Caco-2 (cell line): ENCODE data around the gene TMEM97. TPM values are rescaled to one million over a fixed set of nuclear protein-coding genes. Genes with fewer than 3 reads are reported as not detected.

Source experiments
- BruUV-seq: library from RNA; stranded (reverse); fragments of 400-500 nt; replicated peaks from 2 replicates; lab custom pipeline; 2021; lab: Mats Ljungman, UMichigan
- CTCF ChIA-PET: fragments of 300-600 bp; sonication (Branson Sonifier 250); formaldehyde crosslinking; loops from one replicate; lab custom pipeline; 2022; ENCODE audit warnings: antibody characterized with exemption; lab: Charles Lee
- POLR2A ChIA-PET: fragments of 300-600 bp; sonication (Branson Sonifier 250); formaldehyde crosslinking; loops from one replicate; lab custom pipeline; 2022; ENCODE audit warnings: antibody characterized with exemption; lab: Charles Lee
- DNase-seq, 2 experiments: peaks; one replicate each; pipeline versions ENCODE4 v3.0.0 to v3.0.0-alpha.2; 2020 to 2022
- H3K27me3 ChIP-seq: replicated peaks from 2 replicates; pipeline ENCODE4 v1.6.0; 2011; ENCODE audit warnings: low read length; ENCODE audit not compliant: control insufficient read depth, insufficient read depth
- H3K36me3 ChIP-seq: 2 replicates; pipeline ENCODE4 v1.5.1; 2011; ENCODE audit warnings: low read length; ENCODE audit not compliant: control insufficient read depth, insufficient read depth
- H3K4me1 ChIP-seq: fragments of 250-450 bp; sonication (Bioruptor Pico); 2 replicates; pipeline ENCODE4 v1.5.1; 2020; ENCODE audit warnings: mild to moderate bottlenecking
- H3K4me3 ChIP-seq: 2 replicates; pipeline ENCODE4 v1.5.1; 2011; ENCODE audit warnings: low read depth, mild to moderate bottlenecking, control low read depth, low read length
- H3K9me3 ChIP-seq: fragments of 250-450 bp; sonication (Bioruptor Pico); 2 replicates; pipeline ENCODE4 v1.5.1; 2020; ENCODE audit warnings: mild to moderate bottlenecking, moderate library complexity
- H3K27ac Mint-ChIP-seq: one replicate; pipeline ENCODE4 v1.8.0; 2022; ENCODE audit warnings: mixed read lengths; ENCODE audit not compliant: unreplicated experiment
- H3K27me3 Mint-ChIP-seq: one replicate; pipeline ENCODE4 v1.8.0; 2022; ENCODE audit warnings: mixed read lengths; ENCODE audit not compliant: insufficient read depth, unreplicated experiment
- H3K36me3 Mint-ChIP-seq: one replicate; pipeline ENCODE4 v1.8.0; 2022; ENCODE audit warnings: mild to moderate bottlenecking, mixed read lengths; ENCODE audit not compliant: insufficient read depth, unreplicated experiment
- H3K4me1 Mint-ChIP-seq: one replicate; pipeline ENCODE4 v1.8.0; 2022; ENCODE audit warnings: low read depth, mixed read lengths; ENCODE audit not compliant: unreplicated experiment
- H3K4me3 Mint-ChIP-seq: one replicate; pipeline ENCODE4 v1.8.0; 2022; ENCODE audit warnings: mild to moderate bottlenecking, moderate library complexity, mixed read lengths; ENCODE audit not compliant: unreplicated experiment
- H3K9me3 Mint-ChIP-seq: one replicate; pipeline ENCODE4 v1.8.0; 2022; ENCODE audit warnings: mixed read lengths; ENCODE audit not compliant: unreplicated experiment
- CTCF ChIP-seq, 2 experiments: fragments of 200-600 bp in 1 of 2; IDR thresholded peaks; 1 replicate in 1 of 2; 2 replicates in 1 of 2; pipeline versions ENCODE4 v1.5.1 to v1.8.0; 2011 to 2022; ENCODE audit warnings: antibody characterized with exemption in 1 of 2, control low read depth in 1 of 2, inconsistent platforms in 1 of 2, low read depth in 1 of 2, low read length in 1 of 2, mild to moderate bottlenecking in 1 of 2, moderate library complexity in 1 of 2; ENCODE audit not compliant: insufficient read depth in 1 of 2, severe bottlenecking in 1 of 2, unreplicated experiment in 1 of 2
- intact Hi-C: fragments of 100-400 bp; cut with micrococcal nuclease; formaldehyde crosslinking; loops from one replicate; pipeline ENCODE4 v1.10.0; 2022; ENCODE audit not compliant: unreplicated experiment
- total RNA-seq: library from RNA; stranded (reverse); gene quantifications from 2 replicates; pipeline ENCODE4 v1.2.3, GENCODE V29; 2022

Gene TMEM97
- total RNA-seq, 1 experiment from 2014 or later: 342 TPM

- Mint-ChIP-seq H3K27me3 (peaks cover 4% of the 10 kb centered on the region), H3K36me3 (no peaks in the 10 kb centered on the region), H3K4me3 (no peak overlapping the region), H3K27ac (no peak overlapping the region), H3K9me3 (peaks cover 10% of the 10 kb centered on the region), H3K4me1 (peaks cover 10% of the 10 kb centered on the region)
- Histone ChIP-seq H3K36me3 (no peaks in the 10 kb centered on the region), H3K9me3 (no peaks in the 10 kb centered on the region; the same call in 1 of the 2 replicates), H3K27me3 (no peaks in the 10 kb centered on the region), H3K4me1 (peaks cover 6% of the 10 kb centered on the region), H3K4me3 (no peak overlapping the region)
- ChIA-PET CTCF (interaction anchor here (2.0 kb wide), 1 partner anchor 23 kb away, joined by 4 read pairs; no protein-coding TSS in a partner anchor), POLR2A (no interaction called here)
- no peak for TF ChIP-seq CTCF (IDR thresholded peaks at IDR 0.05; ENCODE audit: insufficient read depth in 1 of 2, low read depth in 1 of 2, low read length in 1 of 2, severe bottlenecking in 1 of 2, unreplicated experiment in 1 of 2)
- intact Hi-C loops: no loop called here
- BruUV-seq: no TSS peak
- DNase-seq: no peak
Observed at GRCh38 chr17:28274591-28275265, 44.3 kb upstream of the TMEM97 start.

GRCh38 chr17:28276011-28276410 is 43.0 kb upstream of the TMEM97 start:
- BruUV-seq: no TSS peak
- H3K9me3 Mint-ChIP-seq: no peaks in the 10 kb centered on the region
- peaks cover 12% of the 10 kb centered on the region for H3K4me1 Mint-ChIP-seq
- no peaks in the 10 kb centered on the region for H3K36me3 Mint-ChIP-seq
- POLR2A ChIA-PET: no interaction called here
- intact Hi-C loops: no loop called here
- Histone ChIP-seq H3K27me3 (no peaks in the 10 kb centered on the region), H3K36me3 (no peaks in the 10 kb centered on the region), H3K9me3 (no peaks in the 10 kb centered on the region; the same call in 1 of the 2 replicates), H3K4me3 (no peak overlapping the region), H3K4me1 (peaks cover 19% of the 10 kb centered on the region)
- H3K27ac Mint-ChIP-seq: no peak overlapping the region
- H3K4me3 Mint-ChIP-seq: no peak overlapping the region
- peaks cover 4% of the 10 kb centered on the region for H3K27me3 Mint-ChIP-seq
- TF ChIP-seq CTCF (IDR thresholded peaks at IDR 0.05; ENCODE audit: insufficient read depth in 1 of 2, low read depth in 1 of 2, low read length in 1 of 2, severe bottlenecking in 1 of 2, unreplicated experiment in 1 of 2): no peak
- CTCF ChIA-PET: interaction anchor here (2.0 kb wide), 1 partner anchor 24 kb away, joined by 4 read pairs; no protein-coding TSS in a partner anchor
- no peak for DNase-seq

- Mint-ChIP-seq H3K27ac (no peak overlapping the region), H3K36me3 (no peaks in the 10 kb centered on the region), H3K4me3 (no peak overlapping the region), H3K9me3 (no peaks in the 10 kb centered on the region), H3K4me1 (peaks cover 23% of the 10 kb centered on the region), H3K27me3 (peaks cover 4% of the 10 kb centered on the region)
- no peak for DNase-seq
- Histone ChIP-seq H3K36me3 (no peaks in the 10 kb centered on the region), H3K4me1 (peaks cover 28% of the 10 kb centered on the region), H3K4me3 (no peak overlapping the region), H3K27me3 (no peaks in the 10 kb centered on the region), H3K9me3 (no peaks in the 10 kb centered on the region; the same call in 1 of the 2 replicates)
- intact Hi-C loops: no loop called here
- CTCF ChIA-PET: interaction anchor here (0.6 kb wide), 1 partner anchor 71 kb away, joined by 6 read pairs; no protein-coding TSS in a partner anchor
- TF ChIP-seq CTCF (IDR thresholded peaks at IDR 0.05; ENCODE audit: insufficient read depth in 1 of 2, low read depth in 1 of 2, low read length in 1 of 2, severe bottlenecking in 1 of 2, unreplicated experiment in 1 of 2): no peak
- no TSS peak for BruUV-seq
- POLR2A ChIA-PET: no interaction called here
Observed at GRCh38 chr17:28279411-28279810, 39.6 kb upstream of the TMEM97 start.
